GM12864 (cell line): ENCODE measurements around the gene ATRAID.
A peak's percentile ranks its signal among the peaks of the same experiment; 100 is the strongest.

ENCODE experiments used
- DNase-seq: peaks from one replicate; pipeline ENCODE4 v3.0.0-alpha.2; 2011; ENCODE audit warnings: low read depth
- H3K4me3 ChIP-seq: 2 replicates; pipeline ENCODE4 v1.5.1; 2011; ENCODE audit warnings: mild to moderate bottlenecking, low read depth, low read length, control low read depth
- CTCF ChIP-seq: IDR thresholded peaks from 2 replicates; pipeline ENCODE4 v1.5.1; 2011; ENCODE audit warnings: low read depth, mild to moderate bottlenecking, moderate library complexity, low read length, control low read depth, inconsistent platforms; ENCODE audit errors: missing control alignments

Gene ATRAID

GRCh38 chr2:27206346-27206745 lies 5.5 kb upstream of the ATRAID start:
- H3K4me3 ChIP-seq, result no peak overlapping the region
- DNase-seq, result no peak
- TF ChIP-seq CTCF, result no peak

GRCh38 chr2:27208486-27209050 lies 3.3 kb upstream of the ATRAID start:
- TF ChIP-seq CTCF, result no peak
- DNase-seq, result no peak
- no peak overlapping the region for H3K4me3 ChIP-seq

GRCh38 chr2:27209621-27210401 lies 2.0 kb upstream of the ATRAID start:
- DNase-seq, result no peak
- TF ChIP-seq CTCF, result no peak
- no peak overlapping the region for H3K4me3 ChIP-seq

GRCh38 chr2:27211241-27211942 lies 449 bp upstream of the ATRAID start:
- TF ChIP-seq CTCF, result no peak
- H3K4me3 ChIP-seq, result peak overlapping the region; percentile 66
- no peak for DNase-seq

GRCh38 chr2:27212626-27213471 lies 1.0 kb downstream of the ATRAID start:
- DNase-seq, result no peak
- H3K4me3 ChIP-seq, result peak overlapping the region; percentile 66
- TF ChIP-seq CTCF, result no peak

- H3K4me3 ChIP-seq, result no peak overlapping the region
- DNase-seq, result no peak
- no peak for TF ChIP-seq CTCF
Measured at GRCh38 chr2:27214941-27215340, 3.1 kb downstream of the ATRAID start.
